GM18502 (cell line): ENCODE measurements around the gene ADAMTS17.

Experiments used
- ATAC-seq: cut with Tn5 transposase; IDR thresholded peaks from one replicate; pipeline ENCODE4 v1.9.1; 2021; ENCODE audit warnings: mild to moderate bottlenecking; ENCODE audit not compliant: unreplicated experiment, poor library complexity

Gene ADAMTS17

GRCh38 chr15:100253640-100254039, 88.1 kb downstream of the ADAMTS17 start:
- no peak for ATAC-seq

GRCh38 chr15:100252779-100253417, 88.9 kb downstream of the ADAMTS17 start:
- ATAC-seq, result no peak

GRCh38 chr15:100252359-100252758, 89.4 kb downstream of the ADAMTS17 start:
- no peak for ATAC-seq

GRCh38 chr15:100250176-100250800, 91.5 kb downstream of the ADAMTS17 start:
- ATAC-seq, result no peak

- no peak for ATAC-seq
Measured at GRCh38 chr15:100249096-100249815, 92.5 kb downstream of the ADAMTS17 start.

GRCh38 chr15:100248236-100248635, 93.5 kb downstream of the ADAMTS17 start:
- ATAC-seq, result no peak

- ATAC-seq, result no peak
Measured at GRCh38 chr15:100247228-100248225, 94.2 kb downstream of the ADAMTS17 start.

GRCh38 chr15:100245855-100246254, 95.9 kb downstream of the ADAMTS17 start:
- ATAC-seq, result no peak

- ATAC-seq, result no peak
Measured at GRCh38 chr15:100245487-100245820, 96.3 kb downstream of the ADAMTS17 start.

- no peak for ATAC-seq
Measured at GRCh38 chr15:100244796-100245486, 96.8 kb downstream of the ADAMTS17 start.

GRCh38 chr15:100242989-100243388, 98.8 kb downstream of the ADAMTS17 start:
- ATAC-seq, result no peak

- no peak for ATAC-seq
Measured at GRCh38 chr15:100241572-100242482, 99.9 kb downstream of the ADAMTS17 start.

- no peak for ATAC-seq
Measured at GRCh38 chr15:100236981-100237720, 104.6 kb downstream of the ADAMTS17 start.

GRCh38 chr15:100235030-100235617, 106.7 kb downstream of the ADAMTS17 start:
- no peak for ATAC-seq

GRCh38 chr15:100234158-100235029, 107.4 kb downstream of the ADAMTS17 start:
- no peak for ATAC-seq

GRCh38 chr15:100230784-100231183, 111.0 kb downstream of the ADAMTS17 start:
- no peak for ATAC-seq
